Fibroblast of skin of back (primary cell): ENCODE data around the gene B3GALT6.
A peak's percentile ranks its signal among the peaks of the same experiment; 100 is the strongest.

Source experiments
- DNase-seq: peaks from one replicate; pipeline ENCODE4 v3.0.0-alpha.2; 2013

Gene B3GALT6

GRCh38 chr1:1216770-1217620 lies 15.0 kb upstream of the B3GALT6 start:
- DNase-seq: no peak

GRCh38 chr1:1217621-1218523 lies 14.2 kb upstream of the B3GALT6 start:
- DNase-seq: no peak

- no peak for DNase-seq
Observed at GRCh38 chr1:1218524-1219200, 13.4 kb upstream of the B3GALT6 start.

- no peak for DNase-seq
Observed at GRCh38 chr1:1219341-1219740, 12.7 kb upstream of the B3GALT6 start.

GRCh38 chr1:1220197-1220596 lies 11.8 kb upstream of the B3GALT6 start:
- DNase-seq: no peak

- no peak for DNase-seq
Observed at GRCh38 chr1:1221887-1222574, 10.0 kb upstream of the B3GALT6 start.

- no peak for DNase-seq
Observed at GRCh38 chr1:1222575-1223225, 9.3 kb upstream of the B3GALT6 start.

GRCh38 chr1:1223321-1223720 lies 8.7 kb upstream of the B3GALT6 start:
- no peak for DNase-seq

- no peak for DNase-seq
Observed at GRCh38 chr1:1223891-1224290, 8.1 kb upstream of the B3GALT6 start.

- DNase-seq: no peak
Observed at GRCh38 chr1:1225238-1225845, 6.7 kb upstream of the B3GALT6 start.

- DNase-seq: no peak
Observed at GRCh38 chr1:1225913-1226312, 6.1 kb upstream of the B3GALT6 start.

- DNase-seq: no peak
Observed at GRCh38 chr1:1226566-1227362, 5.3 kb upstream of the B3GALT6 start.

- no peak for DNase-seq
Observed at GRCh38 chr1:1227386-1227785, 4.7 kb upstream of the B3GALT6 start.

- DNase-seq: no peak
Observed at GRCh38 chr1:1228187-1228586, 3.9 kb upstream of the B3GALT6 start.

GRCh38 chr1:1228596-1229321 lies 3.3 kb upstream of the B3GALT6 start:
- no peak for DNase-seq

GRCh38 chr1:1229770-1230169 lies 2.3 kb upstream of the B3GALT6 start:
- no peak for DNase-seq

- DNase-seq: peak; percentile 64
Observed at GRCh38 chr1:1230656-1231399, 1.2 kb upstream of the B3GALT6 start.

GRCh38 chr1:1231400-1232207 lies 433 bp upstream of the B3GALT6 start, which contains the start of gene SDF4:
SDF4 (minus strand) TSS chr1:1232001; CDS start chr1:1228772, 3,229 bp downstream.
- peak; percentile 96 for DNase-seq
